Measurements from ENCODE around the gene CD7. TPM values are rescaled to one million over a fixed set of nuclear protein-coding genes. Genes with fewer than 3 reads are reported as not detected.

CD7 gene
- total RNA-seq, 1 experiment from 2014 or later: 0.74 TPM

GRCh38 chr17:82292251-82293154 is 24.9 kb downstream of the CD7 start (continued):
- TF ChIP-seq, protein P1, sequence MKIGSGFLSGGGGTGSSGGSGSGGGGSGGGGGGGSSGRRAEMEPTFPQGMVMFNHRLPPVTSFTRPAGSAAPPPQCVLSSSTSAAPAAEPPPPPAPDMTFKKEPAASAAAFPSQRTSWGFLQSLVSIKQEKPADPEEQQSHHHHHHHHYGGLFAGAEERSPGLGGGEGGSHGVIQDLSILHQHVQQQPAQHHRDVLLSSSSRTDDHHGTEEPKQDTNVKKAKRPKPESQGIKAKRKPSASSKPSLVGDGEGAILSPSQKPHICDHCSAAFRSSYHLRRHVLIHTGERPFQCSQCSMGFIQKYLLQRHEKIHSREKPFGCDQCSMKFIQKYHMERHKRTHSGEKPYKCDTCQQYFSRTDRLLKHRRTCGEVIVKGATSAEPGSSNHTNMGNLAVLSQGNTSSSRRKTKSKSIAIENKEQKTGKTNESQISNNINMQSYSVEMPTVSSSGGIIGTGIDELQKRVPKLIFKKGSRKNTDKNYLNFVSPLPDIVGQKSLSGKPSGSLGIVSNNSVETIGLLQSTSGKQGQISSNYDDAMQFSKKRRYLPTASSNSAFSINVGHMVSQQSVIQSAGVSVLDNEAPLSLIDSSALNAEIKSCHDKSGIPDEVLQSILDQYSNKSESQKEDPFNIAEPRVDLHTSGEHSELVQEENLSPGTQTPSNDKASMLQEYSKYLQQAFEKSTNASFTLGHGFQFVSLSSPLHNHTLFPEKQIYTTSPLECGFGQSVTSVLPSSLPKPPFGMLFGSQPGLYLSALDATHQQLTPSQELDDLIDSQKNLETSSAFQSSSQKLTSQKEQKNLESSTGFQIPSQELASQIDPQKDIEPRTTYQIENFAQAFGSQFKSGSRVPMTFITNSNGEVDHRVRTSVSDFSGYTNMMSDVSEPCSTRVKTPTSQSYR (CRISPR knock-in tag; IDR thresholded peaks at IDR 0.05): no peak
- TF ChIP-seq, protein P2, sequence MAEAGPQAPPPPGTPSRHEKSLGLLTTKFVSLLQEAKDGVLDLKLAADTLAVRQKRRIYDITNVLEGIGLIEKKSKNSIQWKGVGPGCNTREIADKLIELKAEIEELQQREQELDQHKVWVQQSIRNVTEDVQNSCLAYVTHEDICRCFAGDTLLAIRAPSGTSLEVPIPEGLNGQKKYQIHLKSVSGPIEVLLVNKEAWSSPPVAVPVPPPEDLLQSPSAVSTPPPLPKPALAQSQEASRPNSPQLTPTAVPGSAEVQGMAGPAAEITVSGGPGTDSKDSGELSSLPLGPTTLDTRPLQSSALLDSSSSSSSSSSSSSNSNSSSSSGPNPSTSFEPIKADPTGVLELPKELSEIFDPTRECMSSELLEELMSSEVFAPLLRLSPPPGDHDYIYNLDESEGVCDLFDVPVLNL (CRISPR knock-in tag; IDR thresholded peaks at IDR 0.05; ENCODE audit: borderline replicate concordance, low read depth): no peak
- TF ChIP-seq NR2C2 (CRISPR knock-in tag; IDR thresholded peaks at IDR 0.05) (no peak), ERG (CRISPR knock-in tag; IDR thresholded peaks at IDR 0.05) (no peak), ZBTB21 (CRISPR knock-in tag; IDR thresholded peaks at IDR 0.05; ENCODE audit: borderline replicate concordance) (no peak), CREM (CRISPR knock-in tag; IDR thresholded peaks at IDR 0.05) (no peak), NR1H2 (CRISPR knock-in tag; IDR thresholded peaks at IDR 0.05) (no peak), JUN (CRISPR knock-in tag; IDR thresholded peaks at IDR 0.05) (0 out of 2 replicates have a peak, but pooled peaks have one; percentile 28), ZNF317 (CRISPR knock-in tag; IDR thresholded peaks at IDR 0.05; ENCODE audit: borderline replicate concordance, low read depth) (no peak), FOXK1 (CRISPR knock-in tag; IDR thresholded peaks at IDR 0.05) (peak; percentile 69; the same call in 1 of the 2 replicates), IRF2 (CRISPR knock-in tag; IDR thresholded peaks at IDR 0.05; ENCODE audit: borderline replicate concordance, low read depth) (no peak), ATF6 (CRISPR knock-in tag; IDR thresholded peaks at IDR 0.05) (no peak), ZNF396 (CRISPR knock-in tag; IDR thresholded peaks at IDR 0.05; ENCODE audit: borderline replicate concordance) (no peak), SMAD3 (CRISPR knock-in tag; IDR thresholded peaks at IDR 0.05; ENCODE audit: borderline replicate concordance) (no peak), MXD4 (CRISPR knock-in tag; IDR thresholded peaks at IDR 0.05; ENCODE audit: borderline replicate concordance) (no peak), ZNF219 (CRISPR knock-in tag; IDR thresholded peaks at IDR 0.05; ENCODE audit: borderline replicate concordance) (no peak), ELF4 (CRISPR knock-in tag; IDR thresholded peaks at IDR 0.05; ENCODE audit: low read depth) (no peak), GABPB1 (CRISPR knock-in tag; IDR thresholded peaks at IDR 0.05) (peak; percentile 29; the same call in 1 of the 2 replicates), KAT7 (CRISPR knock-in tag; IDR thresholded peaks at IDR 0.05; ENCODE audit: borderline replicate concordance) (0 out of 2 replicates have a peak, but pooled peaks have one; percentile 43), ZNF425 (CRISPR knock-in tag; conservative IDR thresholded peaks at IDR 0.05) (no peak), TEAD4 (CRISPR knock-in tag; IDR thresholded peaks at IDR 0.05) (no peak)
- TF ChIP-seq, protein P3, sequence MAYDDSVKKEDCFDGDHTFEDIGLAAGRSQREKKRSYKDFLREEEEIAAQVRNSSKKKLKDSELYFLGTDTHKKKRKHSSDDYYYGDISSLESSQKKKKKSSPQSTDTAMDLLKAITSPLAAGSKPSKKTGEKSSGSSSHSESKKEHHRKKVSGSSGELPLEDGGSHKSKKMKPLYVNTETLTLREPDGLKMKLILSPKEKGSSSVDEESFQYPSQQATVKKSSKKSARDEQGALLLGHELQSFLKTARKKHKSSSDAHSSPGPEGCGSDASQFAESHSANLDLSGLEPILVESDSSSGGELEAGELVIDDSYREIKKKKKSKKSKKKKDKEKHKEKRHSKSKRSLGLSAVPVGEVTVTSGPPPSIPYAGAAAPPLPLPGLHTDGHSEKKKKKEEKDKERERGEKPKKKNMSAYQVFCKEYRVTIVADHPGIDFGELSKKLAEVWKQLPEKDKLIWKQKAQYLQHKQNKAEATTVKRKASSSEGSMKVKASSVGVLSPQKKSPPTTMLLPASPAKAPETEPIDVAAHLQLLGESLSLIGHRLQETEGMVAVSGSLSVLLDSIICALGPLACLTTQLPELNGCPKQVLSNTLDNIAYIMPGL (CRISPR knock-in tag; IDR thresholded peaks at IDR 0.05): no peak; the same call in 1 of the 2 replicates
- TF ChIP-seq, protein P4, sequence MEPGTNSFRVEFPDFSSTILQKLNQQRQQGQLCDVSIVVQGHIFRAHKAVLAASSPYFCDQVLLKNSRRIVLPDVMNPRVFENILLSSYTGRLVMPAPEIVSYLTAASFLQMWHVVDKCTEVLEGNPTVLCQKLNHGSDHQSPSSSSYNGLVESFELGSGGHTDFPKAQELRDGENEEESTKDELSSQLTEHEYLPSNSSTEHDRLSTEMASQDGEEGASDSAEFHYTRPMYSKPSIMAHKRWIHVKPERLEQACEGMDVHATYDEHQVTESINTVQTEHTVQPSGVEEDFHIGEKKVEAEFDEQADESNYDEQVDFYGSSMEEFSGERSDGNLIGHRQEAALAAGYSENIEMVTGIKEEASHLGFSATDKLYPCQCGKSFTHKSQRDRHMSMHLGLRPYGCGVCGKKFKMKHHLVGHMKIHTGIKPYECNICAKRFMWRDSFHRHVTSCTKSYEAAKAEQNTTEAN (CRISPR knock-in tag; IDR thresholded peaks at IDR 0.05): 0 out of 2 replicates have a peak, but pooled peaks have one; percentile 18
- TF ChIP-seq, protein P5, sequence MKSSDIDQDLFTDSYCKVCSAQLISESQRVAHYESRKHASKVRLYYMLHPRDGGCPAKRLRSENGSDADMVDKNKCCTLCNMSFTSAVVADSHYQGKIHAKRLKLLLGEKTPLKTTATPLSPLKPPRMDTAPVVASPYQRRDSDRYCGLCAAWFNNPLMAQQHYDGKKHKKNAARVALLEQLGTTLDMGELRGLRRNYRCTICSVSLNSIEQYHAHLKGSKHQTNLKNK (CRISPR knock-in tag; IDR thresholded peaks at IDR 0.05): no peak

Data from WTC11 (cell line).